ENCODE data around the gene NBAS. TPM values are rescaled to one million over a fixed set of nuclear protein-coding genes. Genes with fewer than 3 reads are reported as not detected.

Gene NBAS
- total RNA-seq, 1 experiment from 2014 or later = 32.5 TPM

DNA sequence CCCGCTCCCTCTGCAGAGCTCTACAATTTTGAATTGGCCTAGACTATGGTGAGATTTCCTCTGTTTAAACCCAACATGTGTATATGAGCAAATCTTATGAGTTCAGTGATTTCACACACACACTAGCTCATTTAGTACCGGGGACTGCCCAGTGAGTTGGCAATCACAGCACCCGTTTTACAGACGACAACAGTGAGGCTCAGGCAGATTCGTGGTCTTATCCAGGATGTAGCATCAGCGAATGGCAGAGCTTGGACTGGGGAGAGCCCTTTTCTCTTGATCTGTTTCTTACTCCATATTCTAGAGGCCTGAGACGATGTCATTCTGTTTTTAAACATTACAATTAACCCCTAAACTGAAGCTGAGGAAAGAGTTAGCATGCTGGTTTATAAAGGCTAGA, 419.9 kb downstream of the NBAS start:
- no CpG with 5 or more reads among the region's 7 CpGs for WGBS (ENCODE audit: extremely low coverage, insufficient read length, low lambda C conversion rate)
- H3K56ac ChIP-seq (ENCODE audit: insufficient read length, low read depth, low read length) = no peak overlapping the region
- H3K4me2 ChIP-seq (ENCODE audit: insufficient read depth, insufficient read length, low read length) = no peak overlapping the region
- H2BK5ac ChIP-seq (ENCODE audit: insufficient read length, low read length) = no peak overlapping the region
- no peak overlapping the region for H3K4me3 Mint-ChIP-seq
- peaks cover 0 to 3% of the 10 kb centered on the region in 2 experiments; a peak in 2 of 5 replicates for H3K9me3 Mint-ChIP-seq
- H4K91ac ChIP-seq (ENCODE audit: insufficient read length, low read depth, low read length) = no peak overlapping the region
- no peak overlapping the region for H3K14ac ChIP-seq (ENCODE audit: insufficient read depth, low read length)
- H3K18ac ChIP-seq (ENCODE audit: insufficient read length, low read depth, low read length) = no peak overlapping the region
- no peak overlapping the region for H2BK120ac ChIP-seq (ENCODE audit: low read depth, low read length, poor library complexity, severe bottlenecking)
- H3K23ac ChIP-seq (ENCODE audit: insufficient read length, low read depth, low read length) = no peak overlapping the region
- no peak for DNase-seq
- no peaks in the 10 kb centered on the region for H3K79me2 ChIP-seq (ENCODE audit: insufficient read depth, low read length)
- H2BK15ac ChIP-seq (ENCODE audit: low read depth, low read length) = no peak overlapping the region
- no peak overlapping the region for H2AFZ ChIP-seq (ENCODE audit: low read length)
- H3K36me3 Mint-ChIP-seq (ENCODE audit: insufficient read depth in 1 of 3, low read depth in 3 of 3) = peaks cover 0 to 4% (median 2%) of the 10 kb centered on the region in 3 experiments; a peak in 2 of 7 replicates
- H3K9me3 ChIP-seq (ENCODE audit: control insufficient read depth, low read depth, low read length) = no peaks in the 10 kb centered on the region
- H2AK5ac ChIP-seq (ENCODE audit: insufficient read length, low read length) = no peak overlapping the region
- TF ChIP-seq, protein P1, sequence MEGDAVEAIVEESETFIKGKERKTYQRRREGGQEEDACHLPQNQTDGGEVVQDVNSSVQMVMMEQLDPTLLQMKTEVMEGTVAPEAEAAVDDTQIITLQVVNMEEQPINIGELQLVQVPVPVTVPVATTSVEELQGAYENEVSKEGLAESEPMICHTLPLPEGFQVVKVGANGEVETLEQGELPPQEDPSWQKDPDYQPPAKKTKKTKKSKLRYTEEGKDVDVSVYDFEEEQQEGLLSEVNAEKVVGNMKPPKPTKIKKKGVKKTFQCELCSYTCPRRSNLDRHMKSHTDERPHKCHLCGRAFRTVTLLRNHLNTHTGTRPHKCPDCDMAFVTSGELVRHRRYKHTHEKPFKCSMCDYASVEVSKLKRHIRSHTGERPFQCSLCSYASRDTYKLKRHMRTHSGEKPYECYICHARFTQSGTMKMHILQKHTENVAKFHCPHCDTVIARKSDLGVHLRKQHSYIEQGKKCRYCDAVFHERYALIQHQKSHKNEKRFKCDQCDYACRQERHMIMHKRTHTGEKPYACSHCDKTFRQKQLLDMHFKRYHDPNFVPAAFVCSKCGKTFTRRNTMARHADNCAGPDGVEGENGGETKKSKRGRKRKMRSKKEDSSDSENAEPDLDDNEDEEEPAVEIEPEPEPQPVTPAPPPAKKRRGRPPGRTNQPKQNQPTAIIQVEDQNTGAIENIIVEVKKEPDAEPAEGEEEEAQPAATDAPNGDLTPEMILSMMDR (conservative IDR thresholded peaks at IDR 0.05) = no peak
- H3K27me3 Mint-ChIP-seq (ENCODE audit: low read depth) = peaks cover 3% of the 10 kb centered on the region; the same call in 1 of the 2 replicates
- H3K4ac ChIP-seq (ENCODE audit: low read depth, low read length) = no peak overlapping the region
- H3K9ac ChIP-seq (ENCODE audit: extremely low read depth, insufficient read length, low read length) = no peak overlapping the region
- H3K27me3 ChIP-seq (ENCODE audit: insufficient read depth, low read length) = no peaks in the 10 kb centered on the region
- no peak overlapping the region for H2BK20ac ChIP-seq (ENCODE audit: low read depth, low read length, poor library complexity, severe bottlenecking)
- peak overlapping the region in 1 of 3 experiments; percentile 72; a peak in 1 of 7 replicates for H3K27ac Mint-ChIP-seq
- H4K8ac ChIP-seq (replicated peaks; ENCODE audit: insufficient read length, low read depth, low read length) = no peak overlapping the region
- no peaks in the 10 kb centered on the region for H3K79me1 ChIP-seq (ENCODE audit: insufficient read depth, low read depth, low read length, poor library complexity, severe bottlenecking)
- no peak overlapping the region for H3T11ph ChIP-seq (ENCODE audit: low read length)
- H4K5ac ChIP-seq (ENCODE audit: insufficient read length, low read depth, low read length) = no peak overlapping the region
- H3K4me1 Mint-ChIP-seq = peaks cover 11 to 12% of the 10 kb centered on the region in 2 experiments
- H3K23me2 ChIP-seq (ENCODE audit: insufficient read length, low read depth, low read length, poor library complexity, severe bottlenecking) = no peaks in the 10 kb centered on the region
- no peak overlapping the region for H3K27ac ChIP-seq (ENCODE audit: insufficient read length, low read depth, low read length)
- H4K20me1 ChIP-seq (ENCODE audit: control insufficient read depth, insufficient read depth, insufficient read length) = no peaks in the 10 kb centered on the region
- H2BK12ac ChIP-seq (ENCODE audit: insufficient read length, low read depth, low read length) = no peak overlapping the region
- H3K4me1 ChIP-seq (ENCODE audit: insufficient read depth, low read length) = peaks cover 4% of the 10 kb centered on the region; the same call in 1 of the 2 replicates
